Left renal pelvis (tissue), 4 donors: Measurements from ENCODE around the gene DBI. TPM values are rescaled to one million over a fixed set of nuclear protein-coding genes. Genes with fewer than 3 reads are reported as not detected.
"Not testable (repeated sequence)": the region's sequence is repeated elsewhere in the genome, so short reads cannot be mapped to it uniquely, and the experiment has no call there.

Experiments
- DNase-seq, 4 donors: peaks; one replicate each; pipeline ENCODE4 v3.0.0-alpha.2; 2013; ENCODE audit warnings: low read depth in 4 of 4, low spot score in 3 of 4
- polyA plus RNA-seq, 4 donors: library from polyadenylated mRNA; unstranded; fragments of 120-200 nt; gene quantifications; one replicate each; pipeline ENCODE4 v1.2.1, GENCODE V29; 2013; ENCODE audit not compliant: insufficient read length in 4 of 4

The DBI gene
- polyA plus RNA-seq, 4 donors: 102 to 271 (median 257) TPM

DNA sequence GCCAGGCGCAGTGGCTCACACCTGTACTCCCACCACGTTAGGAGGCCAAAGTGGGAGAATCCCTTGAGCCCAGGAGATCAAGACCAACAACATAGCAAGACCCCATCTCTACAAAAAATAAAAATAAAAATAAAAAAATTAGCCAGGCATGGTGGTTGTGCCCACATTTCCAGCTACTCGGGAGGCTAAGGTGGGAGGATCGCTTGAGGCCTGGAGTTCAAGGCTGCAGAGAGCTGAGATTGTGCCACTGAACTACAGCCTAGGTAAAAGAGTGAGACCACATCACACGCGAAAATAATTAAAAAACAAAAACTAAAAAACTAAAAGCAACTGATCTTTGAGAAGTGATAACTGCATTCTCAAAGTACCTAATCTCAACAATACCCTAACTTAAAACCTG lies 2.0 kb upstream of the DBI start:
- no peak for DNase-seq

DNA sequence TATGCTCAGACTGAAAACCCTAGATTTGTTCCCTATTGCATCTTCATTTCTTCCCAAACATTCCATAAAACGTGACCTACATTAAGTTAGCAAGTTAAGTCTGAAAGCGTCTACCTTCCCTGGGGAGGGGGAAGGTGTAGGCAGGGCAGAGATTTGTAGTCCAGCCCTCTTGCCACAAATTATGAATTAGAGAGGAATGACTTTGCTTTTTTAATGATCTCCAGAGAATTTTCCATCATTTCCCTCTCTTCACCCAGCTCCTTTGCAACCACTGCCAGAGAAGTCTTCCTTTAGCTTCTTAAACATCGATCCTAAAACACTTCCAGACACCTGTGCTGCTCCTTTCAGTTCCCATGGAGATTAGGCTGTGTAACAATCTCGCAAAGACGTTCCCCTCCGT lies 1.3 kb upstream of the DBI start:
- no peak for DNase-seq

- peak in 1 of 4 donors; percentile 6 for DNase-seq
Observed at GRCh38 chr2:119366161-119366648, 572 bp upstream of the DBI start.

- DNase-seq: no peak
Observed at GRCh38 chr2:119367472-119368099, 809 bp downstream of the DBI start.

GRCh38 chr2:119369845-119370244 lies 3.1 kb downstream of the DBI start:
- DNase-seq: no peak

- DNase-seq: no peak
Observed at GRCh38 chr2:119371111-119371510, 4.3 kb downstream of the DBI start.

- DNase-seq: no peak
Observed at GRCh38 chr2:119372778-119373568, 6.2 kb downstream of the DBI start.

DNA sequence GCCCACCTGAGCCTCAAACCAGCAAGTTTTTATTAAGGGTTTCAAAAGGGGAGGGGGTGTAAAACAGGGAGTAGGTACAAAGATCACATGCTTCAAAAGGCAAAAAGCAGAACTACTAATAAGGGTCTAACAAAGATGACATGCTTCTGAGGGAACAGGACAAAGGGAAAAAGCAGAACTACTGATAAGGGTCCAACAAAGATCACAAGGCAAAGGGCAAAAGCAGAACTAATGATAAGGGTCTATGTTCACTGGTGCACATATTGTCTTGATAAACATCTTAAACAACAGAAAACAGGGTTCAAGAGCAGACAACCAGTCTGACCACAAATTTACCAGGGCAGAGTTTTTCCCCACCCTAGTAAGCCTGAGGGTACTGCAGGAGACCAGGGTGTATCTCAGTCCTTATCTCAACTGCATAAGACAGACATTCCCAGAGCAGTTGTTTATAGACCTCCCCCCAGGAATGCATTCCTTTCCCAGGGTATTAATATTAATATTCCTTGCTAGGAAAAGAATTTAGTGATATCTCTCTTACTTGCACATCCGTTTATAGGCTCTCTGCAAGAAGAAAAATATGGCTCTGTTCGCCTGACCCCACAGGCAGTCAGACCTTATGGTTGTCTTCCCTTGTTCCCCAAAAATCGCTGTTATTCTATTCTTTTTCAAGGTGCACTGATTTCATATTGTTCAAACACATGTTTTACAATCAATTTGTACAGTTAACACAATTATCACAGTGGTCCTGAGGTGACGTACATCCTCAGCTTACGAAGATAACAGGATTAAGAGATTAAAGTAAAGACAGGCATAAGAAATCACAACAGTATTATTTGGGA lies 7.3 kb downstream of the DBI start:
- DNase-seq: not testable (repeated sequence)

DNA sequence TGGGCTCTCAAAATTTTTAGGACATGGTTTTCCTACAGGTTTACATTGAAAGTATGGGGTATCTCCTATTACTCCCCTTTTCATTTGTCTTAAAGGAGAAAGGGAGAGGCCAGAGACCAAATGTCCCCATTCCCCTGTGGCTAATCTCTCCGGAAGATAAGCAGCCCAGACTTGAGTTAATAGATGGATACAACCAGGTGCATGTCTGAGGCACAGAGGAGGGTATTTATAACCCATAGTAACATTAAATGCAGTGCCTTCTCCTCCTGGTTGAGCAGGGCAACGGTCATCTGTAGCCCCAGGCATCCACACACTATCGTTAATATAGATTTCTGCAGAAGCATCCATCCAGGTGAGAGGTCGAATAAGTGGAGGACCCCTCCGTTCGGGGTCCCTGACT lies 9.6 kb downstream of the DBI start:
- DNase-seq: not testable (repeated sequence)

- no peak for DNase-seq
Observed at GRCh38 chr2:119376810-119377209, 10.0 kb downstream of the DBI start.

GRCh38 chr2:119377294-119377992 lies 10.7 kb downstream of the DBI start:
- DNase-seq: no peak

DNA sequence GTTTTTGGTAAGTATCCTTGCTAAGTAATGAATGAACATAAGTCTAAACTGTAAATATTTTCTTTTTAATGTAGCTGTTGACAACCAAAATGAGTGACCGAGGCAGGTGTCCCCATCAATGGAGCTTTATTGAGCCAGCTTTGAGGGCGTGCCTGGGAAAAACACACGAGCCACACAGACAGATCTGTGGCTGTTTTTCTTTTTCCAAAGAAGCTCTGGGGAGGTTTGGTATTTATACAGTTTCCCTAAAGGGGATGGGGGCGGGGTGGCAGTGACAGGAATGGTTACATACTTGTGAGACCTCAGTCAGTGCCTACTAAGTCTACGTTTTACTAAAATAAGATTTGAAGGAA lies 11.2 kb downstream of the DBI start:
- no peak for DNase-seq

GRCh38 chr2:119378566-119378965 lies 11.8 kb downstream of the DBI start:
- DNase-seq: no peak

GRCh38 chr2:119383410-119384140 lies 16.8 kb downstream of the DBI start:
- no peak for DNase-seq

GRCh38 chr2:119384971-119385370 lies 18.2 kb downstream of the DBI start:
- no peak for DNase-seq

- DNase-seq: no peak
Observed at GRCh38 chr2:119385466-119385865, 18.7 kb downstream of the DBI start.

DNA sequence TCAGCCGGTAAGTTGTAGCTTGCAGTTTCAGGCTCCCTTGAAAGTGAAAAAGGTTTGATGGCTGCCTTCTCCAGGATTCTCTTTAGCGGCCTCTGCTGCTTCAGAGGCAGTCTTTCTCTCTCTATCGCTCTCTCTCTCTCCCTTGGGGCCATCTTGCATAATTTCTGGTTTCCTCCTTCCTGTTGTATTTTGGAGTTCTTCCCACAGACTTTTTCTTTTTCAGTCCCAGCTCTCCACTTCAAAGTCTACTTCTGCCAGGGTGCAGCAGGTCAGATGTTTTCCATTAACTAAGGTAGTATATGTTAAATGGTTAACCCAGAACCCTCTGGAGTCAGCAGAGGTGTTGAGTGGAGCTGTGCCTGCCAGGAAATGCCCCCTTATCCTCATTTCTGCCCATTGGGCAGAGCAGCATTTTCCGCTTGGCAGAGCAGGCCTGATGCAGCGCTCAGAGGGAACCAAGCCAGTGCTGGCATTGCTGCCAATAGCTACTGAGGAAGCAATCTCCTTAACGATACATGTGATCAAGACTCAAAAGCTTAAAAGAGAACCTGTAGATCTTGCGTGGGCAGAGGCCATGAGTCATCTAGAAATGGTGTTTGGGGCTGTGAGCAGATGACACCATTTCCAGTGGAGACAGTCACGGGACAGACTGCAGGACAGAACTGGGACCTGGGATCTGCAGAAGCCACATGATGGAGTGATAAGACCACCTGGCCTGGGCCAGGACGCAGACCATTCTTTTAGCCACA lies 20.8 kb downstream of the DBI start:
- peak in 3 of 4 donors; percentile 42 to 49 (median 45) for DNase-seq

- no peak for DNase-seq
Observed at GRCh38 chr2:119389615-119390306, 23.0 kb downstream of the DBI start.
